Measurements from ENCODE around the gene DLST.

DNA sequence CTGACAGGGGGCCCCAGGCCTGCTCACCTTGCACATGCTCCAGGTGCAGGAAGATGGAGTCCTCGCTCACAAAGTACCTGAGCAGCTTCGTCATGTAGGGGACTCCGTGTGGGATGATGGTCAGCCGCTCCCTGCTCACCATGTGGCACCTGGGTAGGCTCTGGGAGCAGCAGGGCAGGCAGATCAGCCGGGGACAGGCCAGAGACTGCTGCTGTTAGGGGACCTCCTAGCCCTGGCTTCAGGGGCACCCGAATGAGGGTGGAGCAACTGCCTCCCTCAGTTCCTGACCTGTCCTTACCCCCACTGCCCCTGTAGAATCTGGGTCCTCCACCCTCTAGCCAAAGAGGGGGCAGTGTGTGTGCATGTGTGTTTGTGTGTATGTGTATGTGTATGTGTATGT is 29.5 kb downstream of the DLST start:
- TF ChIP-seq POLR2A (IDR thresholded peaks at IDR 0.05) (no peak), EP300 (IDR thresholded peaks at IDR 0.05) (no peak)

Data from stomach (tissue), 4 donors.